Body of pancreas (tissue), 4 donors: ENCODE data around the gene GNAI1.

ENCODE experiments used
- POLR2A ChIP-seq, 3 donors: fragments of 450-650 bp; IDR thresholded peaks; one replicate each; pipeline ENCODE4 v1.6.1; 2016; ENCODE audit warnings: antibody characterized with exemption in 3 of 3, mild to moderate bottlenecking in 2 of 3
- TF ChIP-seq, protein P1 (sequence below), 7 experiments: fragments of 450-650 bp in 4 of 7; fragments of 200-600 bp in 3 of 7; sonication (generic) in 3 of 7; IDR thresholded peaks; one replicate each; pipeline ENCODE4 v1.5.1; 2016 to 2019; ENCODE audit warnings: antibody characterized with exemption in 7 of 7

DNA sequence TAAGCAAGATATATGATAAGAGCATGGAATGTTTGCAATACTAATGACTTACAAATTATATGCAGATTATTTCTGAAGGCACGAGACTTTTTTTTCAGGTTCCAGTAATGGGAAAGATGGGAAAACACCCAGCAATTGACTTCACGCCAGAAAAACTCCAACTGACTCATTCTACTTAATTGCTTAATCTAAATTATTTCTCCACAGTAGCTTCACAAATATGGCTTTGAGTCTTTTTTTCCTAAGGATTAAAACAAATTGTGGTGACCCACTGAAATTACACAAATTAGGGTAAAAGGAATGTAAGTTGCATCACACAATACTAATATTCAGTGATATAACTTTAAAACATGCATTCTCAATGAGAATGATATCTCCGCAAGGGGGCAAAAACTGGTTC lies 138.7 kb downstream of the GNAI1 start:
- TF ChIP-seq, protein P1, sequence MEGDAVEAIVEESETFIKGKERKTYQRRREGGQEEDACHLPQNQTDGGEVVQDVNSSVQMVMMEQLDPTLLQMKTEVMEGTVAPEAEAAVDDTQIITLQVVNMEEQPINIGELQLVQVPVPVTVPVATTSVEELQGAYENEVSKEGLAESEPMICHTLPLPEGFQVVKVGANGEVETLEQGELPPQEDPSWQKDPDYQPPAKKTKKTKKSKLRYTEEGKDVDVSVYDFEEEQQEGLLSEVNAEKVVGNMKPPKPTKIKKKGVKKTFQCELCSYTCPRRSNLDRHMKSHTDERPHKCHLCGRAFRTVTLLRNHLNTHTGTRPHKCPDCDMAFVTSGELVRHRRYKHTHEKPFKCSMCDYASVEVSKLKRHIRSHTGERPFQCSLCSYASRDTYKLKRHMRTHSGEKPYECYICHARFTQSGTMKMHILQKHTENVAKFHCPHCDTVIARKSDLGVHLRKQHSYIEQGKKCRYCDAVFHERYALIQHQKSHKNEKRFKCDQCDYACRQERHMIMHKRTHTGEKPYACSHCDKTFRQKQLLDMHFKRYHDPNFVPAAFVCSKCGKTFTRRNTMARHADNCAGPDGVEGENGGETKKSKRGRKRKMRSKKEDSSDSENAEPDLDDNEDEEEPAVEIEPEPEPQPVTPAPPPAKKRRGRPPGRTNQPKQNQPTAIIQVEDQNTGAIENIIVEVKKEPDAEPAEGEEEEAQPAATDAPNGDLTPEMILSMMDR (IDR thresholded peaks at IDR 0.05): no peak
- TF ChIP-seq POLR2A (IDR thresholded peaks at IDR 0.05): no peak
